HG02678 (cell line): ENCODE results near the gene SLC38A1.
"Not testable (repeated sequence)": the region's sequence is repeated elsewhere in the genome, so short reads cannot be mapped to it uniquely, and the experiment has no call there.

ENCODE experiments used
- ATAC-seq: cut with Tn5 transposase; IDR thresholded peaks from one replicate; pipeline ENCODE4 v1.9.1; 2021; ENCODE audit warnings: mild to moderate bottlenecking, moderate library complexity; ENCODE audit not compliant: unreplicated experiment

SLC38A1 gene

GRCh38 chr12:46174061-46174662, 94.7 kb downstream of the SLC38A1 start:
- ATAC-seq: peak; percentile 43

- ATAC-seq: no peak
These were observed 100.4 kb downstream of the SLC38A1 start for GRCh38 chr12:46168426-46168825.

DNA sequence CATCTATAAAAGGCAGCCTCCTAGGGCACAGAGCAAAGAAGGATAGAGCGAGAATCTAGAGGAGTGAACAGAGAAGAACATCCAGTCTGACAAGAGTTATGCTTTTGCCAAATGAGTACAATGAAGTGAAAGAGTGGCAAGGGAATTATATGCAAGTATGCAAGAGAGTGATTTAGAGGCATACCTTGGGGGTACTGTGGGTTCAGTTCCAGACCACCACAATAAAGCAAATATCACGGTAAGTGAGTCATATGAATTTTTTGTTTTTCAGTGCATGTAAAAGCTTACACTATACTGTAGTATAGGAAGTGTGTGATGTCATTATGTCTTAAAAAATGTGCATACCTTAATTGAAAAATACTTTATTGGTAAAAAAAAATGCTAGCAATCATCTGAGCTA, 101.4 kb downstream of the SLC38A1 start:
- no peak for ATAC-seq

DNA sequence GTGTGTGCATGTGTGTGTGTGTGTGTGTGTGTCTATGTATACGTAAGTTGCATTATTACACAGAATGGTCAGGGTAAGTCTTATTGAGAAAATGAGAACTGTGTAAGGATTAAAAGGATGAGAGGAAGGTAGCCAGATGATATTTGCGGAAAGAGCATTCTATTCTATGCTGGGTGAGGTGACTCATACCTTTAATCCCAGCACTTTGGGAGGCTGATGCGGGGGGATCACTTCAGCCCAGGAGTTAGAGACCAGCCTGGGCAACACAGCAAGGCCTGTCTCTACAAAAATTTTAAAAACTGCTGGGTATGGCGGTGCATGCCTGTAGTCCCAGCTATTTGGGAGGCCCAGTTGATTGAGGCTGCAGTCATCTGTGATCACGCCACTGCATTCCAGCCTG, 103.7 kb downstream of the SLC38A1 start:
- no peak for ATAC-seq

- ATAC-seq: no peak
These were observed 104.6 kb downstream of the SLC38A1 start for GRCh38 chr12:46164186-46164761.

DNA sequence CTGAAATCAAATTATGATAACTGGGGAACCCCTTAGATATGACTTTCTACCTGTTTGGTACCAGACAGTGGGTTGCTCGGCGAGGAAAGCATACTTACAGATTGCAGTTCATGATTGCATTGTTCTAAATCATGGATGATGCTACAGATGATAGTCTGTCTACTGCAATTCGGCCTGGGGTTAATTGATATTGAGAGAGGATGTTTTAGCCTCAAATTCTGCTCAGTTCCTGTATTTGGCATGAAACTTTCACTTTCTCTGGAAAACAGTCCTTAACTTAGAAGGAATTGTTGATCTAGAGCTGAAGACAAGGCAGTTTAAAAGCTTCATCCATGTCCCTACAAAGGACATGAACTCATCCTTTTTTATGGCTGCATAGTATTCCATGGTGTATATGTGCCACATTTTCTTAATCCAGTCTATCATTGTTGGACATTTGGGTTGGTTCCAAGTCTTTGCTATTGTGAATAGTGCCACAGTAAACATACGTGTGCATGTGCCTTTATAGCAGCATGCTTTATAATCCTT, 106.2 kb downstream of the SLC38A1 start:
- ATAC-seq: not testable (repeated sequence)

DNA sequence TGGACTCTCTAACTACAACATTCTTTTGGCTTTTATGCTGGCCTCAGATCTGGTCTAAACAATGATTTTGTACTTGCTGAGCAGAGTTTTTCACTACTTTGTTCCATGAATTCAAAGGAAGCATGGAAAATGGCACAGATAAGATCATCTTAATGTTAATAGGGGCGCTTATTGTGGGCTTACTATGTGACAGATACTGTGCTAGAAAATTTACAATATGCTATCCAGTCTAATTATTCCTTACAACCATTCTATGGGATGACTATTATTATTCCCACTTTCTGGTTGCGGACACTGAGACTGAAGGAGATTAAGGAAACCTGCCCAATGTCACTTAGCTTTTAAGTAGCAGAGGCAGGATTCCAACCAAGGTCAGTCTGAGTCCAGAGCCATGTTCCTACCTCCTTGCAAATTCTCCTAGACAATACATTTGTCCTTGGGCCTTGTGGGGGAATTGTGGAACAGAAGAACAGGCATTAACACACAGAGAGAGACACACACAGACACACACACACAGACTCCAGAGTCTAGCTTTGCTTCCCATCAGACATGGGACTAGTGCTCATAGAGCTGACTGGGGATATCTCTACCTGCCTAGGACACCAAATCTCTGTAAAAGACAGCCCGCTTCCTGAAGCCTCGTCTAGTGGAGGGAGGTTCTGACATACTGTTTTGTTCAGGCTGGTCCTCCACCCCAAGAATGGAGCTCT, 107.7 kb downstream of the SLC38A1 start:
- no peak for ATAC-seq

- no peak for ATAC-seq
These were observed 108.5 kb downstream of the SLC38A1 start for GRCh38 chr12:46160101-46160980.

DNA sequence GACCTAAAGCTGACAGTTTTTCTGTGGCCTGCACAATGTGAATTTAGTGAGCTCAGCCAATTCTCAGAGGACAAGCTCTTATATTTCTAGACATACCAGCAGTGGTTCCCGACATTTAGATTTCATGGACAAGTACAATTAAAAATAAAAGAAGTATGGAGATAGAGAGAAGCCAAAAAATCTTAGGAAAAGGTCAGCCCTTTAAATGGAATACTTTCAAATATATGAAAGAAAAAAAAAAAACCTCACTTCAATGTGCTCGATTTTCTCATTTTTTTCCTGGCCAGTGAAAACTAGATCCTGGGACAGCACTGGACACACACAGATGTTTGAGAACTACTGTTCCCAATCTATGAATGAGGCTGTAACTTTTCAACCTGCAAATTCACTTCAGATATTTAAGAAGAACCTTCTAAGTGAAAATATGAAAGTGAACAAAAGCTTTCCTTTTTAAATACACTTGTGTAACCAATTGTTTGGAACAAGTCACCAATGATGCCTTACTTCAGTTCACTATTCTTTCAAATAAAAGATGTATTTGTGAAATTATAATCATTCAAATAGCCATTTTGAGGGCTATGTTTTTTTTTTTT, 109.4 kb downstream of the SLC38A1 start:
- no peak for ATAC-seq

DNA sequence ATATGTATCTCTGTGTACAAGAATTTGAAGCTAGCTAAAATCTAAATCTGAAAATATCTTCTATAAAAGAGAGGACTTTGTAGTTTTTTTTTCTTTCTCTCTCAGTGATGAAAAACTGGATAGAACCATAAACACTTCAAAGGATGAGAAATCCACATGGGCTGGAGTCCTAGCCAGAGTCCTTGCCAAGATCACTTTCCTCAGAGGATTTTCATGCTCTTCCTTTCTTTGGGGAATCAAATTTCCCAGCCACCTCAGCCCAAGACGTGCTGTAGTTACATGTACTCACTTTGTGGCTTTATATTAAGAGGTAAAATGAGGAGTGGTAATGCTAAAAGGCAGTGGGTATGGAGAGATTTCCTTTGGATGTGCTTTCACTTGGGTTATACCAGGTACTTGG, 110.3 kb downstream of the SLC38A1 start:
- no peak for ATAC-seq

DNA sequence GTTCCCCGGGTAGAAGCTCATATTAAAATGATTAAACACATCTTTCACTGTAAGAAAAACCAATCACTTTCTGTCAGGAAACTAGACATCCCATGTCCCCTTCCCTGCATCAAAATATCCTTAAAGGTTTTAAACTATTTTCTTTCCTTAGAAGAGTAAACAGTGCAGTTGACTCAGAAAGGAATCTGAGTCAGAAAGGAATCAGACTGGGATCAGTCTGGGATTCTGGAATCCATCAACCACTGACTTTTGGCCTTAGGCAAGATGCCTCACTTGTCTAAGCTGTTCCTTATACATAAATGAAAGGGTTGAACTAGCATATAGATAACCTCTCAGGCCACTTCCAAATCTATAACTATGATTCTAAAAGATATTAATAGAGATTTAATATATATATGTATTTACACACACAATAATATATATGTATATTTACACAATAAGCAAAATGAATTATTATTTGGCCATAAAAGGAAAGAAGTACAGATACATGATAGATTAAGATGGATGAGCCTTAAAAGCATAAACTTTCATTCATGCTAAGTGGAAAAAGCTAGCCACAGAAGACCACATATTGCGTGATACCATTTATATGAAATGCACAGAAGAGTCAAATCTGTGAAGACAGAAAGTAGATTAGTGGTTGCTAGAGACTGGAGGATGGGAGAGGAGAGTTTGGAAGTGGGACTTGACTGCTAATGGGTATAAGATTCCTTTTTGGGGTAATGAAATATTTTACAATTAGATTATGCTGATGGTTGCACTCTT, 114.4 kb downstream of the SLC38A1 start:
- no peak for ATAC-seq

DNA sequence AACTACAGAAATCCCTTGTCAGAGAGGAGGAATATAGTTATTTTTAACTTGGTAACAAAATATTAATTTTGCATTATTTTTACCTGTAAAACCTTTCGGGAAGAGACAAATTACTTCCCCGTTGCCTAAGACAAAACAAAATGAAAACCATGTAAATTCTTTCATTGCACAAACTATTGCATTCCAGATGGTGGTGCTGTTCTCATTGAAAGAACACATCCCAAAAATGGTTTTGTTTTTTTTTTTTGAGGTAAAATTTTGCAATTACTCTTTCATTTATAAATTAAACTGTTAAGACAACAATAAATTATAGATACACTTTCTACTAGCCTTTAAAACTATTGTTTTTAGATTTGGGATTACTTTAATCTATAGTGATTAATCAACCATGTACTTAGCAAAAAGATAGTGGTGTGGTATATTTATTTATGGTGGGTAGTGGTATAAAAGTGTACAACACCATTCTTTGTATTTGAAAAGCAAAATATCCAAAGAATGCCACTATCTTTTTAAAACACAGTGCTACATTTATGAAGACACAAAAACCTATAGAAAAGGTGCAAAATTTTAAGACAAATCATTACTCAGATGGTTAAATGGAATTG, 115.5 kb downstream of the SLC38A1 start:
- no peak for ATAC-seq

DNA sequence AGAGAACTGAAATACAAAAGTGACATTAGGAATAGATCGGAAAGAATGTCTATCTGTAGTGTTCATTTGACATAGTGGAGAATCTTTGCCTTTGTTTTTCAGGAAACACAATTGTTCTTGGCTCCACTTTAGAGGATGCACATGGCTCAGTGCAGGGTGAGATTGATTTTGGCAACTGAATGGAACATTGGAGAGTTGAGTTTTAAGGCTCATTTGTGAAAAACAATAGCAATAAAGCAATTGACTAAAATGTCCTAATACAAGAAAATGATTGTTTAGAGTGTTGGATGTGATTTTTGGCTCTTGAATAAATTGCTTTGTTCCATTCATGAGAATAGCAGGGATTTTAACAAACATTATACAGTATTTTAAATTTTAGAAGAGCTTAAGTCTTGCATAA, 116.4 kb downstream of the SLC38A1 start:
- no peak for ATAC-seq

DNA sequence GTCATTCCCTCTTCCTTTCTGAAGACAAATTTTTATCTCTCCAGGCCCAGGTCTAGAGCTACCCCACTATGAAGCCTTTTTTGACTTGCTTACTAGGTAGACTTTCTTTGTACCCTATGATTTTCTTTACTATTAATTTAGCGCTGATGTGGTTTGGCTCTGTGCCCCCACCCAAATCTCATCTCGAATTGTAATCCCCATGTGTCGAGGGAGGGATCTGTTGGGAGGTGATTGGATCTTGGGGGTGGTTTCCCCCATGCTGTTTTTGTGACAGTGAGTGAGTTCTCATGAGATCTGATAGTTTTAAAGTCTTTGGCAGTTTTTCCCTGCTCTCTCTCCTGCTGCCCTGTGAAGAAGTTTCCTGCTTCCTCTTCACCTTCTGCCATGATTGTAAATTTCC, 118.1 kb downstream of the SLC38A1 start:
- no peak for ATAC-seq

- ATAC-seq: no peak
These were observed 118.9 kb downstream of the SLC38A1 start for GRCh38 chr12:46149905-46150304.

GRCh38 chr12:46149079-46149464, 119.8 kb downstream of the SLC38A1 start:
- ATAC-seq: no peak

- no peak for ATAC-seq
These were observed 120.3 kb downstream of the SLC38A1 start for GRCh38 chr12:46148327-46149078.

DNA sequence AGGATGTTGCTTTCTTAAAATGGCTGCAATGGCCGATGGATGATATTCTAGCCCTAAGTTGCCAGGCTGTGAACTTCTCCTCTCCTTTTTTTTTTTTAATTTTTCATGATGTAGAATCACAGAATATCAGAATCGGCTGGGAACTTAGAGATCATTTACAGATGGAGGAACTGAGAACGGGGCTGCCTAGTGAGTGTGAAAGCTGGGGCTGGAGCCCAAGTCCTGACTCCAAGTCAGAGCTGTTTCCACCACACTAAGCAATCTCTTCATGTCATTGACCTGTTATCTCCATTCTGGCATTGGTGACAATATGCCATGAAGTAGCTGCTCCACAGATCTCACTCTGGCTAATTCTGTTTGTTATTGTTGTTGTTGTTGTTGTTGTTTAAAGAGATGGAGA, 121.7 kb downstream of the SLC38A1 start:
- no peak for ATAC-seq

GRCh38 chr12:46145881-46146280, 123.0 kb downstream of the SLC38A1 start:
- ATAC-seq: no peak
